GM19468 (cell line): ENCODE measurements around the gene SKP1.
"Not testable (repeated sequence)": the region's sequence is repeated elsewhere in the genome, so short reads cannot be mapped to it uniquely, and the experiment has no call there.

ENCODE experiments used
- ATAC-seq: cut with Tn5 transposase; IDR thresholded peaks from one replicate; pipeline ENCODE4 v1.9.1; 2021; ENCODE audit warnings: mild to moderate bottlenecking, moderate library complexity, moderate number of reproducible peaks; ENCODE audit not compliant: unreplicated experiment; ENCODE audit errors: extremely low read depth

The SKP1 gene

GRCh38 chr5:134176511-134177368, at the start of gene SKP1:
SKP1 (minus strand) TSS chr5:134176950; CDS start chr5:134174022, 2,928 bp downstream.
- ATAC-seq, result peak; percentile 78

GRCh38 chr5:134225780-134226440, 49.2 kb upstream of the SKP1 start, which contains the start of gene PPP2CA:
PPP2CA (minus strand) TSS chr5:134226073; CDS start chr5:134225861, 212 bp downstream.
- peak; percentile 71 for ATAC-seq

GRCh38 chr5:134224888-134225779, 48.4 kb upstream of the SKP1 start:
- peak; percentile 0 for ATAC-seq

- ATAC-seq, result no peak
Observed at GRCh38 chr5:134223406-134224248, 46.9 kb upstream of the SKP1 start.

GRCh38 chr5:134221690-134222089, 44.9 kb upstream of the SKP1 start:
- ATAC-seq, result not testable (repeated sequence)

- no peak for ATAC-seq
Observed at GRCh38 chr5:134215757-134216156, 39.0 kb upstream of the SKP1 start.

- not testable (repeated sequence) for ATAC-seq
Observed at GRCh38 chr5:134211263-134212031, 34.7 kb upstream of the SKP1 start.

GRCh38 chr5:134209477-134210245, 32.9 kb upstream of the SKP1 start:
- ATAC-seq, result no peak

- ATAC-seq, result no peak
Observed at GRCh38 chr5:134207696-134208095, 30.9 kb upstream of the SKP1 start.

GRCh38 chr5:134206627-134207160, 29.9 kb upstream of the SKP1 start:
- ATAC-seq, result no peak

- ATAC-seq, result no peak
Observed at GRCh38 chr5:134204575-134204974, 27.8 kb upstream of the SKP1 start.

- no peak for ATAC-seq
Observed at GRCh38 chr5:134203630-134204029, 26.9 kb upstream of the SKP1 start.

GRCh38 chr5:134195666-134196065, 18.9 kb upstream of the SKP1 start:
- no peak for ATAC-seq

- ATAC-seq, result no peak
Observed at GRCh38 chr5:134189031-134189430, 12.3 kb upstream of the SKP1 start.

GRCh38 chr5:134188092-134188491, 11.3 kb upstream of the SKP1 start:
- no peak for ATAC-seq

GRCh38 chr5:134184155-134185135, 7.7 kb upstream of the SKP1 start:
- peak; percentile 73 for ATAC-seq

- ATAC-seq, result no peak
Observed at GRCh38 chr5:134183481-134183880, 6.7 kb upstream of the SKP1 start.
